ENCODE results near the gene USP34.
A peak's percentile ranks its signal among the peaks of the same experiment; 100 is the strongest.
"Not testable (repeated sequence)": the region's sequence is repeated elsewhere in the genome, so short reads cannot be mapped to it uniquely, and the experiment has no call there.

USP34 gene

GRCh38 chr2:61178603-61179545 is 292.0 kb downstream of the USP34 start:
- no peak for DNase-seq

- no peak for DNase-seq
These were observed 292.9 kb downstream of the USP34 start for GRCh38 chr2:61177727-61178549.

GRCh38 chr2:61176755-61177726 is 293.8 kb downstream of the USP34 start:
- DNase-seq, result peak; percentile 89

GRCh38 chr2:61175036-61175435 is 295.9 kb downstream of the USP34 start:
- DNase-seq, result no peak

GRCh38 chr2:61173116-61173515 is 297.8 kb downstream of the USP34 start:
- DNase-seq, result no peak

GRCh38 chr2:61172671-61173070 is 298.2 kb downstream of the USP34 start:
- DNase-seq, result no peak

- no peak for DNase-seq
These were observed 303.3 kb downstream of the USP34 start for GRCh38 chr2:61167579-61167978.

GRCh38 chr2:61165946-61166345 is 304.9 kb downstream of the USP34 start:
- no peak for DNase-seq

- not testable (repeated sequence) for DNase-seq
These were observed 305.8 kb downstream of the USP34 start for GRCh38 chr2:61165082-61165481.

GRCh38 chr2:61162721-61163120 is 308.2 kb downstream of the USP34 start:
- DNase-seq, result no peak

- DNase-seq, result no peak
These were observed 309.0 kb downstream of the USP34 start, which contains the start of gene C2orf74 for GRCh38 chr2:61161888-61162287. TSS of gene C2orf74 (plus strand) at chr2:61162188. CDS start at chr2:61162515, 327 bp downstream.

- DNase-seq, result no peak
These were observed 312.4 kb downstream of the USP34 start for GRCh38 chr2:61158356-61158955.

GRCh38 chr2:61157371-61158003 is 313.4 kb downstream of the USP34 start:
- no peak for DNase-seq

GRCh38 chr2:61151436-61151835 is 319.5 kb downstream of the USP34 start:
- DNase-seq, result no peak

GRCh38 chr2:61149074-61149473 is 321.8 kb downstream of the USP34 start:
- DNase-seq, result no peak

GRCh38 chr2:61148091-61148490 is 322.8 kb downstream of the USP34 start:
- not testable (repeated sequence) for DNase-seq

GRCh38 chr2:61145990-61146389 is 324.9 kb downstream of the USP34 start:
- no peak for DNase-seq

GRCh38 chr2:61144697-61145268 is 326.1 kb downstream of the USP34 start:
- peak; percentile 98 for DNase-seq

GRCh38 chr2:61141151-61141550 is 329.7 kb downstream of the USP34 start:
- DNase-seq, result no peak

GRCh38 chr2:61138859-61139258 is 332.0 kb downstream of the USP34 start:
- DNase-seq, result no peak

All from NCI-H2171 treated with DMSO at 0.1 percent for 48 hours (cell line).